Measurements from ENCODE around the gene FTO. TPM values are rescaled to one million over a fixed set of nuclear protein-coding genes. Genes with fewer than 3 reads are reported as not detected.

Gene FTO
- polyA plus RNA-seq, 1 donor from 2014 or later = 80.1 TPM

- Histone ChIP-seq H3K4me3 (ENCODE audit: low read length) (no peak overlapping the region), H3F3A (ENCODE audit: insufficient read depth, low read length, poor library complexity, severe bottlenecking) (no peaks in the 10 kb centered on the region), H3K9me2 (ENCODE audit: insufficient read depth, low read length) (no peaks in the 10 kb centered on the region), H3K9me3 (ENCODE audit: low read length) (no peaks in the 10 kb centered on the region), H3K4me2 (ENCODE audit: low read length) (no peak overlapping the region), H3K36me3 (ENCODE audit: insufficient read depth, low read length) (no peaks in the 10 kb centered on the region), H3K79me2 (replicated peaks; ENCODE audit: insufficient read depth, low read length) (no peaks in the 10 kb centered on the region), H4K20me1 (ENCODE audit: insufficient read depth) (no peaks in the 10 kb centered on the region), H3K9ac (ENCODE audit: low read length) (no peak overlapping the region), H3K27me3 (ENCODE audit: insufficient read depth, low read depth, low read length) (no peaks in the 10 kb centered on the region), H2AFZ (ENCODE audit: low read depth, low read length) (no peak overlapping the region), H3K27ac (ENCODE audit: low read length) (no peak overlapping the region)
- TF ChIP-seq EZH2 (IDR thresholded peaks at IDR 0.05; ENCODE audit: borderline replicate concordance, insufficient read depth, low read length, poor library complexity, severe bottlenecking) = no peak
- TF ChIP-seq TAF1 (IDR thresholded peaks at IDR 0.05; ENCODE audit: low read depth) = no peak
- no peak for TF ChIP-seq REST (IDR thresholded peaks at IDR 0.05; ENCODE audit: borderline replicate concordance)
- no peak for TF ChIP-seq POLR2AphosphoS5 (IDR thresholded peaks at IDR 0.05)
- no peak for TF ChIP-seq CTCF (IDR thresholded peaks at IDR 0.05; ENCODE audit: poor library complexity, severe bottlenecking)
- TF ChIP-seq MXI1 (conservative IDR thresholded peaks at IDR 0.05; ENCODE audit: poor library complexity, severe bottlenecking) = no peak
- TF ChIP-seq EP300 (conservative IDR thresholded peaks at IDR 0.05; ENCODE audit: poor library complexity, severe bottlenecking) = no peak
- no peak for TF ChIP-seq SMC3 (conservative IDR thresholded peaks at IDR 0.05; ENCODE audit: poor library complexity)
- no peak for TF ChIP-seq RAD21 (conservative IDR thresholded peaks at IDR 0.05)
Measured at GRCh38 chr16:53666786-53667415, 37.1 kb upstream of the FTO start.

- no peak overlapping the region for H3K4me3 ChIP-seq (ENCODE audit: low read length)
- no peaks in the 10 kb centered on the region for H3K27me3 ChIP-seq (ENCODE audit: insufficient read depth, low read depth, low read length)
- H4K20me1 ChIP-seq (ENCODE audit: insufficient read depth) = no peaks in the 10 kb centered on the region
- no peaks in the 10 kb centered on the region for H3F3A ChIP-seq (ENCODE audit: insufficient read depth, low read length, poor library complexity, severe bottlenecking)
- no peaks in the 10 kb centered on the region for H3K9me3 ChIP-seq (ENCODE audit: low read length)
- no peak overlapping the region for H2AFZ ChIP-seq (ENCODE audit: low read depth, low read length)
- no peak overlapping the region for H3K27ac ChIP-seq (ENCODE audit: low read length)
- H3K9ac ChIP-seq (ENCODE audit: low read length) = no peak overlapping the region
- H3K4me2 ChIP-seq (ENCODE audit: low read length) = no peak overlapping the region
- no peak for TF ChIP-seq POLR2AphosphoS5 (IDR thresholded peaks at IDR 0.05)
- no peak for TF ChIP-seq CTCF (IDR thresholded peaks at IDR 0.05; ENCODE audit: poor library complexity, severe bottlenecking)
- no peak for TF ChIP-seq REST (IDR thresholded peaks at IDR 0.05; ENCODE audit: borderline replicate concordance)
- TF ChIP-seq RAD21 (conservative IDR thresholded peaks at IDR 0.05) = no peak
- TF ChIP-seq TAF1 (IDR thresholded peaks at IDR 0.05; ENCODE audit: low read depth) = no peak
- TF ChIP-seq SMC3 (conservative IDR thresholded peaks at IDR 0.05; ENCODE audit: poor library complexity) = no peak
- no peak for TF ChIP-seq MXI1 (conservative IDR thresholded peaks at IDR 0.05; ENCODE audit: poor library complexity, severe bottlenecking)
- TF ChIP-seq EZH2 (IDR thresholded peaks at IDR 0.05; ENCODE audit: borderline replicate concordance, insufficient read depth, low read length, poor library complexity, severe bottlenecking) = no peak
- no peak for TF ChIP-seq EP300 (conservative IDR thresholded peaks at IDR 0.05; ENCODE audit: poor library complexity, severe bottlenecking)
- H3K36me3 ChIP-seq (ENCODE audit: insufficient read depth, low read length) = no peaks in the 10 kb centered on the region
- H3K9me2 ChIP-seq (ENCODE audit: insufficient read depth, low read length) = no peaks in the 10 kb centered on the region
- no peaks in the 10 kb centered on the region for H3K79me2 ChIP-seq (replicated peaks; ENCODE audit: insufficient read depth, low read length)
Measured at GRCh38 chr16:53668869-53669268, 35.1 kb upstream of the FTO start.

Data from neural cell (in vitro differentiated cells).